Activated T-cell treated with anti-CD3 and anti-CD28 coated beads, Interleukin-2, amount 50 U/mL, for 1 hour (primary cell): Measurements from ENCODE around the gene NLRP3.
"Not testable (repeated sequence)": the region's sequence is repeated elsewhere in the genome, so short reads cannot be mapped to it uniquely, and the experiment has no call there.

ENCODE experiments used
- DNase-seq: peaks from one replicate; pipeline ENCODE4 v3.0.0-alpha.2; 2020

NLRP3 gene

GRCh38 chr1:247392088-247392487 lies 23.9 kb upstream of the NLRP3 start:
- DNase-seq = no peak

GRCh38 chr1:247395075-247395474 lies 20.9 kb upstream of the NLRP3 start:
- not testable (repeated sequence) for DNase-seq

- no peak for DNase-seq
These were observed 15.3 kb upstream of the NLRP3 start for GRCh38 chr1:247400685-247401084.

GRCh38 chr1:247401310-247402119 lies 14.5 kb upstream of the NLRP3 start:
- DNase-seq = no peak

GRCh38 chr1:247402120-247402675 lies 13.8 kb upstream of the NLRP3 start:
- no peak for DNase-seq

- no peak for DNase-seq
These were observed 9.8 kb upstream of the NLRP3 start for GRCh38 chr1:247406014-247406656.

- DNase-seq = peak; percentile 77
These were observed 8.8 kb upstream of the NLRP3 start for GRCh38 chr1:247407180-247407616.

- no peak for DNase-seq
These were observed 7.9 kb upstream of the NLRP3 start for GRCh38 chr1:247408100-247408499.

GRCh38 chr1:247409869-247410544 lies 6.0 kb upstream of the NLRP3 start:
- DNase-seq = peak; percentile 43

GRCh38 chr1:247411621-247412327 lies 4.2 kb upstream of the NLRP3 start:
- DNase-seq = no peak

GRCh38 chr1:247417831-247418230 lies 1.9 kb downstream of the NLRP3 start:
- no peak for DNase-seq

- DNase-seq = no peak
These were observed 3.4 kb downstream of the NLRP3 start for GRCh38 chr1:247419336-247419735.

GRCh38 chr1:247421074-247421473 lies 5.1 kb downstream of the NLRP3 start:
- DNase-seq = no peak

GRCh38 chr1:247429496-247429895 lies 13.5 kb downstream of the NLRP3 start:
- DNase-seq = no peak

- no peak for DNase-seq
These were observed 14.5 kb downstream of the NLRP3 start for GRCh38 chr1:247430434-247430833.

GRCh38 chr1:247431643-247432042 lies 15.7 kb downstream of the NLRP3 start:
- DNase-seq = no peak

GRCh38 chr1:247434005-247434404 lies 18.0 kb downstream of the NLRP3 start:
- DNase-seq = no peak

- DNase-seq = no peak
These were observed 19.2 kb downstream of the NLRP3 start for GRCh38 chr1:247435030-247435758.

GRCh38 chr1:247435759-247436147 lies 19.8 kb downstream of the NLRP3 start:
- no peak for DNase-seq

GRCh38 chr1:247437551-247438505 lies 21.9 kb downstream of the NLRP3 start:
- no peak for DNase-seq
